ENCODE data around the gene IRF2BP2. TPM values are rescaled to one million over a fixed set of nuclear protein-coding genes. Genes with fewer than 3 reads are reported as not detected.

The IRF2BP2 gene
- 100 to 1,000 TPM; 106 to 125 (median 115) TPM for total RNA-seq

- Histone ChIP-seq H3K27me3 (no peaks in the 10 kb centered on the region), H3K4me3 (replicated peaks in 1 of 3) (peak within 1 kb of the TSS; percentile 54 to 88 (median 88)), H3K27ac (peak within 1 kb of the TSS; percentile 100), H3K36me3 (peaks cover 18 to 27% of the 10 kb centered on the region in 2 donors), H3K4me1 (peaks cover 33 to 37% of the 10 kb centered on the region in 2 donors), H3K9me3 (no peaks in the 10 kb centered on the region)
- intact Hi-C loops (cut with DNase I), result loop anchor here (5.0 to 10.0 kb wide), 2 partner anchors 375 to 472 kb away; no protein-coding TSS in a partner anchor
- peak; percentile 78 to 79 for DNase-seq
- TF ChIP-seq, protein P1, sequence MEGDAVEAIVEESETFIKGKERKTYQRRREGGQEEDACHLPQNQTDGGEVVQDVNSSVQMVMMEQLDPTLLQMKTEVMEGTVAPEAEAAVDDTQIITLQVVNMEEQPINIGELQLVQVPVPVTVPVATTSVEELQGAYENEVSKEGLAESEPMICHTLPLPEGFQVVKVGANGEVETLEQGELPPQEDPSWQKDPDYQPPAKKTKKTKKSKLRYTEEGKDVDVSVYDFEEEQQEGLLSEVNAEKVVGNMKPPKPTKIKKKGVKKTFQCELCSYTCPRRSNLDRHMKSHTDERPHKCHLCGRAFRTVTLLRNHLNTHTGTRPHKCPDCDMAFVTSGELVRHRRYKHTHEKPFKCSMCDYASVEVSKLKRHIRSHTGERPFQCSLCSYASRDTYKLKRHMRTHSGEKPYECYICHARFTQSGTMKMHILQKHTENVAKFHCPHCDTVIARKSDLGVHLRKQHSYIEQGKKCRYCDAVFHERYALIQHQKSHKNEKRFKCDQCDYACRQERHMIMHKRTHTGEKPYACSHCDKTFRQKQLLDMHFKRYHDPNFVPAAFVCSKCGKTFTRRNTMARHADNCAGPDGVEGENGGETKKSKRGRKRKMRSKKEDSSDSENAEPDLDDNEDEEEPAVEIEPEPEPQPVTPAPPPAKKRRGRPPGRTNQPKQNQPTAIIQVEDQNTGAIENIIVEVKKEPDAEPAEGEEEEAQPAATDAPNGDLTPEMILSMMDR (IDR thresholded peaks at IDR 0.05), result peak in 1 of 6 experiments; percentile 3
- peak; percentile 68 to 98 for TF ChIP-seq POLR2A (IDR thresholded peaks at IDR 0.05)
- 0 to 1% methylated on average over 17 to 23 of the region's 62 CpGs for WGBS, 2 donors
Measured at GRCh38 chr1:234610061-234610665, at the start of gene IRF2BP2. Gene IRF2BP2 (minus strand): TSS chr1:234610178. CDS start chr1:234609494, 684 bp downstream.

- intact Hi-C loops (cut with DNase I), result no loop called here
- H3K9me3 ChIP-seq, result no peaks in the 10 kb centered on the region
- TF ChIP-seq, protein P1 (IDR thresholded peaks at IDR 0.05), result no peak
- no peak for TF ChIP-seq POLR2A (IDR thresholded peaks at IDR 0.05)
- H3K4me1 ChIP-seq, result peaks cover 4 to 15% of the 10 kb centered on the region in 2 donors
- no peak overlapping the region for H3K4me3 ChIP-seq (replicated peaks in 1 of 3)
- H3K27ac ChIP-seq, result no peak overlapping the region
- 90 to 92% methylated on average over 7 to 8 of the region's 9 CpGs for WGBS, 2 donors
- no peak for DNase-seq
- no peaks in the 10 kb centered on the region for H3K36me3 ChIP-seq
- no peaks in the 10 kb centered on the region for H3K27me3 ChIP-seq
Measured at GRCh38 chr1:234659538-234659937, 49.6 kb upstream of the IRF2BP2 start.

- H3K27ac ChIP-seq, result peak overlapping the region in 2 of 3 donors; percentile 3 to 57
- TF ChIP-seq, protein P1 (IDR thresholded peaks at IDR 0.05), result no peak
- TF ChIP-seq POLR2A (IDR thresholded peaks at IDR 0.05), result no peak
- DNase-seq, result peak; percentile 22 to 41
Measured at GRCh38 chr1:234658138-234658537, 48.2 kb upstream of the IRF2BP2 start.

GRCh38 chr1:234656944-234657654 is 47.1 kb upstream of the IRF2BP2 start:
- Histone ChIP-seq H3K27me3 (no peaks in the 10 kb centered on the region), H3K27ac (peak overlapping the region in 2 of 3 donors; percentile 8 to 57), H3K9me3 (no peaks in the 10 kb centered on the region), H3K4me3 (replicated peaks in 1 of 3) (no peak overlapping the region), H3K36me3 (no peaks in the 10 kb centered on the region), H3K4me1 (peaks cover 4 to 17% of the 10 kb centered on the region in 2 donors)
- TF ChIP-seq, protein P1 (IDR thresholded peaks at IDR 0.05), result no peak
- TF ChIP-seq POLR2A (IDR thresholded peaks at IDR 0.05), result no peak
- WGBS, 2 donors, result 77 to 80% methylated on average over 12 of the region's 12 CpGs
- DNase-seq, result peak; percentile 34 to 50
- intact Hi-C loops (cut with DNase I), result no loop called here

More at GRCh38 chr1:234658138-234658537, 48.2 kb upstream of the IRF2BP2 start:
- Histone ChIP-seq H3K9me3 (no peaks in the 10 kb centered on the region), H3K4me3 (replicated peaks in 1 of 3) (no peak overlapping the region), H3K36me3 (no peaks in the 10 kb centered on the region), H3K4me1 (peaks cover 4 to 15% of the 10 kb centered on the region in 2 donors), H3K27me3 (no peaks in the 10 kb centered on the region)
- intact Hi-C loops (cut with DNase I), result no loop called here
- 84 to 95% methylated on average over 3 of the region's 3 CpGs for WGBS, 2 donors

Data from thyroid gland (tissue), 4 donors.